Measurements from ENCODE around the gene PRMT9. TPM values are rescaled to one million over a fixed set of nuclear protein-coding genes. Genes with fewer than 3 reads are reported as not detected.

PRMT9 gene
- total and polyA plus RNA-seq, 8 donors = 3.1 to 6.4 (median 4.1) TPM

DNA sequence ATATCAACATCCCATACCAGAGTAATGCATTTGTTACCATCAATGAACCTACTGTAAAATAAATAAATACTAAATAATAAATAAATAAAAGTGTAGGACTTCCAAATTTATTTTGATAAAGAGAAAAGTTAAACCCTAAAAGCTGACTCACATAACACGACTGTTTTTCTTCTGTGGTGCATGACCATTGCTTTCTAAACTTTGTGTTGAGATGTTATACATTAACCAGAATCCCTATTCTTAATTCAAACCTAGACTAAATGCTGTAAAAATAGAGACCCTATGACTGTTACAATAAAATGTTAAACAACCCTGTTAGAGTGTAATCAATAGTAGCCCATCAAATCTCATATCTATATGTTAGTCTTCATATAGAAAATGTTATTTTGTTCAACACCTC, 20.9 kb upstream of the PRMT9 start:
- 40 to 55% methylated on average over 1 of the region's 1 CpG for WGBS, 2 donors
- intact Hi-C loops (cut with DNase I) = loop anchor here in 2 of 3 donors (5.0 kb wide), 1 partner anchor 162 kb away; no protein-coding TSS in a partner anchor
- no peak overlapping the region for H3K27ac ChIP-seq
- no peak for TF ChIP-seq CTCF (IDR thresholded peaks at IDR 0.05)
- H3K4me3 ChIP-seq = no peak overlapping the region
- no peaks in the 10 kb centered on the region for H3K36me3 ChIP-seq
- H3K9me3 ChIP-seq = peaks cover 0 to 3% (median 0%) of the 10 kb centered on the region in 4 donors
- no peaks in the 10 kb centered on the region for H3K4me1 ChIP-seq
- ATAC-seq = no peak
- no peaks in the 10 kb centered on the region for H3K27me3 ChIP-seq
- no peak for FAIRE-seq
- no peak for DNase-seq

- H3K27me3 ChIP-seq = no peaks in the 10 kb centered on the region
- H3K36me3 ChIP-seq = no peaks in the 10 kb centered on the region
- ATAC-seq (no peak), FAIRE-seq (no peak), DNase-seq (no peak)
- H3K4me3 ChIP-seq = no peak overlapping the region
- no peak overlapping the region for H3K27ac ChIP-seq
- H3K9me3 ChIP-seq = peaks cover 0 to 3% (median 0%) of the 10 kb centered on the region in 4 donors
- peaks cover 0 to 15% (median 13%) of the 10 kb centered on the region in 3 donors for H3K4me1 ChIP-seq
- intact Hi-C loops (cut with DNase I) = no loop called here
- WGBS, 2 donors = 37 to 42% methylated on average over 1 of the region's 1 CpG
- no peak for TF ChIP-seq CTCF (IDR thresholded peaks at IDR 0.05)
Measured at GRCh38 chr4:147696866-147697265, 12.9 kb upstream of the PRMT9 start.

DNA sequence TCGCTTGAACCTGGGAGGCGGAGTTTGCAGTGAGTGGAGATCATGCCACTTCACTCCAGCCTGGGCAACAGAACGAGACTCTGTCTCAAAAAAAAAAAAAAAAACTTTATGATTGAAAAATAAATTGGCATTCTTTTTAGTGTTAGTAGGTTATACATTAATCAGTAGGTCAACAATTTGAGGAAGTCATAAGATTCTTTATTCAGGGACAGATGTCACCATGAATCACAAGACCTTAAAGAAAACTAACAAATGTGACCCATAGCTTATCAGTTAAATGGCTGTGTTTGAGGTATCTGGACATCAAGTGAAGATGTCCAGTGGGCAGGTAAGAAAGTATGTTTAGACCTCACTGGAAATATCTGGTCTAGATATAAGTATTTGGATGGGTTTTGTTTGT, 9.3 kb upstream of the PRMT9 start:
- ATAC-seq (peak; percentile 68 to 93 (median 82)), FAIRE-seq (no peak), DNase-seq (no peak)
- TF ChIP-seq CTCF (IDR thresholded peaks at IDR 0.05) = no peak
- intact Hi-C loops (cut with DNase I) = no loop called here
- Histone ChIP-seq H3K4me1 (peaks cover 0 to 15% (median 13%) of the 10 kb centered on the region in 3 donors), H3K27ac (no peak overlapping the region), H3K9me3 (no peaks in the 10 kb centered on the region), H3K36me3 (no peaks in the 10 kb centered on the region), H3K27me3 (no peaks in the 10 kb centered on the region), H3K4me3 (no peak overlapping the region)
- 47 to 48% methylated on average over 3 of the region's 3 CpGs for WGBS, 2 donors

DNA sequence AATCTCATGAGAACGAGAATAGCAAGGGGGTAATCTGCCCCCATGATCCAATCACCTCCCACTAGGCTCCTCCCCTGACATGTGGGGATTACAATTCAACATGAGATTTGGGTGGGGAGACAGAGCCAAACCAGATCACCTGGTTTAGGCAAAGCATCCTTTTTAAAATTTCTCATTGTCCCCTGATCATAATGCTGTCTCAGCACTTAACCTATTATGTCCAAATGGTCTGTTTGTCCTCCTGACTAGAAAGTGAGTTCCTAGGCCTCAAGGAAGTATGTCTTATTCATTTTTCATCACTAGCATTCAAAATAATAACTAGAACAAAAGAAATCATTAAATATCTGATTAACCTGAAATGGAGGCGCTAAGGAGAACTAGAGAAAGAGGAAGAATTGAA, 7.9 kb upstream of the PRMT9 start:
- Histone ChIP-seq H3K27me3 (no peaks in the 10 kb centered on the region), H3K9me3 (no peaks in the 10 kb centered on the region), H3K4me1 (peaks cover 0 to 15% (median 13%) of the 10 kb centered on the region in 3 donors), H3K36me3 (no peaks in the 10 kb centered on the region), H3K27ac (no peak overlapping the region), H3K4me3 (no peak overlapping the region)
- intact Hi-C loops (cut with DNase I) = no loop called here
- ATAC-seq (no peak), FAIRE-seq (no peak), DNase-seq (no peak)
- 88 to 90% methylated on average over 2 of the region's 2 CpGs for WGBS, 2 donors
- no peak for TF ChIP-seq CTCF (IDR thresholded peaks at IDR 0.05)

GRCh38 chr4:147689067-147689466, 5.1 kb upstream of the PRMT9 start:
- FAIRE-seq (no peak), ATAC-seq (no peak), DNase-seq (no peak)
- intact Hi-C loops (cut with DNase I) = no loop called here
- Histone ChIP-seq H3K27ac (no peak overlapping the region), H3K4me3 (no peak overlapping the region), H3K4me1 (peaks cover 0 to 18% (median 15%) of the 10 kb centered on the region in 3 donors), H3K9me3 (no peaks in the 10 kb centered on the region), H3K27me3 (no peaks in the 10 kb centered on the region), H3K36me3 (no peaks in the 10 kb centered on the region)
- 51 to 65% methylated on average over 4 of the region's 4 CpGs for WGBS, 2 donors
- TF ChIP-seq CTCF (IDR thresholded peaks at IDR 0.05) = no peak
